Endothelial cell of umbilical vein (primary cell): ENCODE data around the gene TACR1. TPM values are rescaled to one million over a fixed set of nuclear protein-coding genes. Genes with fewer than 3 reads are reported as not detected.

Experiments used
- BruUV-seq: library from RNA; stranded (reverse); fragments of 400-500 nt; replicated peaks from 2 replicates; lab custom pipeline; 2021; lab: Mats Ljungman, UMichigan
- CTCF ChIA-PET: fragments of 300-600, 350-600 bp; sonication (Branson Sonifier 250); formaldehyde crosslinking; loops from one replicate; lab custom pipeline; 2021; ENCODE audit warnings: antibody characterized with exemption, inconsistent platforms; lab: Charles Lee
- POLR2A ChIA-PET: fragments of 300-600, 350-600 bp; sonication (Branson Sonifier 250); formaldehyde crosslinking; loops from one replicate; lab custom pipeline; 2021; ENCODE audit warnings: antibody characterized with exemption, inconsistent platforms; lab: Charles Lee
- DNase-seq: peaks from one replicate; pipeline ENCODE4 v3.0.0-alpha.2; 2011; ENCODE audit warnings: low read depth, low spot score
- FAIRE-seq: peaks from 2 replicates; lab custom pipeline; 2011; peaks lifted over from hg19 to GRCh38; lab: Jason Lieb, UNC
- H2AFZ ChIP-seq: 2 replicates; pipeline ENCODE4 v1.6.0; 2012; ENCODE audit warnings: low read depth, low read length, control low read depth, inconsistent platforms
- H3K27ac ChIP-seq: 2 replicates; pipeline ENCODE4 v1.5.1; 2011; ENCODE audit warnings: low read depth, mild to moderate bottlenecking, control low read depth, low read length, moderate library complexity; ENCODE audit not compliant: insufficient read depth
- H3K27me3 ChIP-seq, 2 experiments: 2 replicates each; pipeline versions ENCODE4 v1.6.0 to v1.6.1; 2011; ENCODE audit warnings: low read length in 2 of 2, mixed read lengths in 1 of 2; ENCODE audit not compliant: control insufficient read depth in 2 of 2, insufficient read depth in 2 of 2
- H3K36me3 ChIP-seq, 2 experiments: 2 replicates in 1 of 2; 3 replicates in 1 of 2; pipeline ENCODE4 v1.5.1; 2011; ENCODE audit warnings: low read length in 2 of 2, mild to moderate bottlenecking in 1 of 2, moderate library complexity in 1 of 2; ENCODE audit not compliant: control insufficient read depth in 2 of 2, insufficient read depth in 2 of 2; ENCODE audit errors: extremely low read depth in 1 of 2
- H3K4me1 ChIP-seq: 3 replicates; pipeline ENCODE4 v1.5.1; 2011; ENCODE audit warnings: mild to moderate bottlenecking, low read length; ENCODE audit not compliant: control insufficient read depth, insufficient read depth; ENCODE audit errors: extremely low read depth
- H3K4me2 ChIP-seq: 2 replicates; pipeline ENCODE4 v1.6.1; 2011; ENCODE audit warnings: low read length, control low read depth, mixed read lengths; ENCODE audit not compliant: insufficient read depth
- H3K4me3 ChIP-seq, 3 experiments: fragments of 200-600 bp in 1 of 3; sonication (generic), shearing (Covaris generic) in 1 of 3; replicated peaks in 1 of 3; 2 replicates each; pipeline ENCODE4 v1.5.1; 2011 to 2016; ENCODE audit warnings: control low read depth in 3 of 3, low read length in 3 of 3, mild to moderate bottlenecking in 2 of 3, inconsistent platforms in 1 of 3, low read depth in 1 of 3, moderate library complexity in 1 of 3; ENCODE audit not compliant: insufficient read depth in 1 of 3
- H3K79me2 ChIP-seq: 2 replicates; pipeline ENCODE4 v1.6.0; 2012; ENCODE audit warnings: low read length, inconsistent platforms; ENCODE audit not compliant: control insufficient read depth, insufficient read depth
- H3K9ac ChIP-seq: replicated peaks from 2 replicates; pipeline ENCODE3; 2011; ENCODE audit warnings: low read length, control low read depth; ENCODE audit not compliant: insufficient read depth; ENCODE audit errors: extremely low read depth
- H3K9me1 ChIP-seq: replicated peaks from 3 replicates; pipeline ENCODE4 v1.6.0; 2011; ENCODE audit warnings: mild to moderate bottlenecking, low read length; ENCODE audit not compliant: control insufficient read depth, insufficient read depth; ENCODE audit errors: extremely low read depth
- H3K9me3 ChIP-seq: replicated peaks from 2 replicates; pipeline ENCODE4 v1.5.1; 2012; ENCODE audit warnings: low read length, inconsistent platforms; ENCODE audit not compliant: control insufficient read depth, insufficient read depth
- H4K20me1 ChIP-seq: replicated peaks from 2 replicates; pipeline ENCODE3; 2011; ENCODE audit warnings: mild to moderate bottlenecking, low read length; ENCODE audit not compliant: control insufficient read depth, insufficient read depth; ENCODE audit errors: extremely low read depth
- CTCF ChIP-seq, 2 donors: IDR thresholded peaks; 1 replicate in 1 of 2; 2 replicates in 1 of 2; pipeline ENCODE4 v1.5.1; 2011; ENCODE audit warnings: low read length in 2 of 2, mild to moderate bottlenecking in 2 of 2, moderate library complexity in 2 of 2, control low read depth in 1 of 2, inconsistent platforms in 1 of 2, low read depth in 1 of 2; ENCODE audit not compliant: insufficient read depth in 1 of 2; ENCODE audit errors: extremely low read depth in 1 of 2
- EZH2 ChIP-seq: IDR thresholded peaks from 2 replicates; pipeline ENCODE4 v1.6.1; 2012; ENCODE audit warnings: borderline replicate concordance, low read depth, mild to moderate bottlenecking, moderate library complexity, low read length, inconsistent platforms; ENCODE audit not compliant: severe bottlenecking
- FOS ChIP-seq: IDR thresholded peaks from 2 replicates; pipeline ENCODE4 v1.6.1; 2011; ENCODE audit warnings: mild to moderate bottlenecking, low read length, moderate library complexity, borderline replicate concordance; ENCODE audit not compliant: insufficient read depth
- GATA2 ChIP-seq: IDR thresholded peaks from 2 replicates; pipeline ENCODE4 v1.7.0; 2011; ENCODE audit warnings: low read depth, mild to moderate bottlenecking, moderate library complexity, mixed read lengths, low read length; ENCODE audit not compliant: insufficient read length, insufficient read depth
- JUN ChIP-seq: IDR thresholded peaks from 2 replicates; pipeline ENCODE4 v1.6.1; 2011; ENCODE audit warnings: borderline replicate concordance, low read depth; ENCODE audit not compliant: insufficient read length, insufficient read depth
- MYC ChIP-seq: IDR thresholded peaks from one replicate; pipeline ENCODE4 v1.6.1; 2011; ENCODE audit warnings: mild to moderate bottlenecking, low read depth, low read length
- POLR2A ChIP-seq: IDR thresholded peaks from 2 replicates; pipeline ENCODE4 v1.6.1; 2012; ENCODE audit warnings: low read depth, mild to moderate bottlenecking, control low read depth, low read length
- POLR2AphosphoS5 ChIP-seq: IDR thresholded peaks from 2 replicates; pipeline ENCODE4 v1.6.1; 2012; ENCODE audit warnings: low read depth, mild to moderate bottlenecking, control low read depth, low read length, moderate library complexity; ENCODE audit not compliant: insufficient read depth
- dilution Hi-C: fragments of 300-500 bp; cut with MboI; formaldehyde crosslinking; loops from one replicate; pipeline ENCODE4 v1.15.0; 2019; ENCODE audit warnings: low sequenced_read_pairs; ENCODE audit not compliant: extremely low pct_ligation_motif_present
- intact Hi-C: fragments of 100-400 bp; cut with micrococcal nuclease; formaldehyde crosslinking; loops from one replicate; pipeline ENCODE4 v1.10.0; 2022
- polyA plus RNA-seq, 4 experiments: library from polyadenylated mRNA; depleted of rRNA in 3 of 4; stranded (reverse) in 3 of 4; unstranded in 1 of 4; fragments of >200 nt; gene quantifications; 2 replicates each; pipeline versions ENCODE4 v1.2.1 to v1.2.3, GENCODE V29; 2011 to 2012; ENCODE audit warnings: missing spikeins in 1 of 4
- total RNA-seq: library from RNA; stranded (reverse); gene quantifications from 2 replicates; pipeline ENCODE4 v1.2.3, GENCODE V29; 2021
- TF ChIP-seq, protein P1 (sequence below): IDR thresholded peaks from 2 replicates; pipeline ENCODE4 v1.6.1; 2011; ENCODE audit not compliant: insufficient read depth, insufficient read length

The TACR1 gene
- total and polyA plus RNA-seq, 2 donors (not counting 3 experiments of a cell fraction or from before 2014, with no cell fraction given) = not detected

DNA sequence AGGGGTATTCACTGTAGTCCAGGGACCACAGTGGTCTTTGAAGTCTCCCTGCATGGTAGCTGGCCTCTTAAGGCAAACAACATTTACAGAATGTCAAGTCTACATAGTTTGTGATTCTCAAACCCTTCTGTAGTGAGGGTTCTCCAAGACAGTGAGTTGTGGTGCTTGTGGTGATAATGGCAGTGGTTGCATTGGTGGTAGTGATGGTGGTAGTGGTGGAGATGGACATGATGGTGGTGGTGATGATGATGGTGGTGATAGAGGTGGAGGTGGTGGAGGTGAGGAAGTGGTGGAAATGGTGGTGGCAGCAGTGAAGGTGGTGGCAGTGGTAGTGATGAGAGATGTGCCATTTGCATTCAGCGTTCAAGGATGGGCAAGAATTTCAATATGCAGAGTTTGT, 104.9 kb downstream of the TACR1 start:
- TF ChIP-seq, protein P1, sequence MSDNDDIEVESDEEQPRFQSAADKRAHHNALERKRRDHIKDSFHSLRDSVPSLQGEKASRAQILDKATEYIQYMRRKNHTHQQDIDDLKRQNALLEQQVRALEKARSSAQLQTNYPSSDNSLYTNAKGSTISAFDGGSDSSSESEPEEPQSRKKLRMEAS = no peak
- TF ChIP-seq MYC = no peak
- TF ChIP-seq GATA2 = no peak
- no peak for TF ChIP-seq EZH2
- no peak for TF ChIP-seq FOS
- TF ChIP-seq CTCF (IDR thresholded peaks at IDR 0.05; ENCODE audit: extremely low read depth in 1 of 2, insufficient read depth in 1 of 2, low read depth in 1 of 2, low read length in 2 of 2) = no peak
- TF ChIP-seq POLR2AphosphoS5 = no peak
- TF ChIP-seq JUN = no peak
- TF ChIP-seq POLR2A = no peak
- Histone ChIP-seq H3K27me3 (no peaks in the 10 kb centered on the region), H3K4me2 (no peak overlapping the region), H3K9me1 (no peaks in the 10 kb centered on the region), H3K36me3 (no peaks in the 10 kb centered on the region), H3K27ac (no peak overlapping the region), H3K9ac (no peak overlapping the region), H3K4me3 (no peak overlapping the region), H4K20me1 (no peaks in the 10 kb centered on the region), H3K4me1 (no peaks in the 10 kb centered on the region), H3K9me3 (no peaks in the 10 kb centered on the region), H3K79me2 (no peaks in the 10 kb centered on the region), H2AFZ (no peak overlapping the region)
- no peak for FAIRE-seq
- ChIA-PET POLR2A (no interaction called here), CTCF (interaction anchor here (1.8 kb wide), 1 partner anchor 30 kb away, joined by 5 read pairs; no protein-coding TSS in a partner anchor)
- no peak for DNase-seq
- dilution Hi-C loops = no loop called here
- intact Hi-C loops = no loop called here
- BruUV-seq = no TSS peak
